Measurements from ENCODE around the gene NUDT5. TPM values are rescaled to one million over a fixed set of nuclear protein-coding genes. Genes with fewer than 3 reads are reported as not detected.
A peak's percentile ranks its signal among the peaks of the same experiment; 100 is the strongest.
"Not testable (repeated sequence)": the region's sequence is repeated elsewhere in the genome, so short reads cannot be mapped to it uniquely, and the experiment has no call there.

NUDT5 gene
- total and polyA plus RNA-seq, 7 donors, result 20.0 to 52.9 (median 30.0) TPM

DNA sequence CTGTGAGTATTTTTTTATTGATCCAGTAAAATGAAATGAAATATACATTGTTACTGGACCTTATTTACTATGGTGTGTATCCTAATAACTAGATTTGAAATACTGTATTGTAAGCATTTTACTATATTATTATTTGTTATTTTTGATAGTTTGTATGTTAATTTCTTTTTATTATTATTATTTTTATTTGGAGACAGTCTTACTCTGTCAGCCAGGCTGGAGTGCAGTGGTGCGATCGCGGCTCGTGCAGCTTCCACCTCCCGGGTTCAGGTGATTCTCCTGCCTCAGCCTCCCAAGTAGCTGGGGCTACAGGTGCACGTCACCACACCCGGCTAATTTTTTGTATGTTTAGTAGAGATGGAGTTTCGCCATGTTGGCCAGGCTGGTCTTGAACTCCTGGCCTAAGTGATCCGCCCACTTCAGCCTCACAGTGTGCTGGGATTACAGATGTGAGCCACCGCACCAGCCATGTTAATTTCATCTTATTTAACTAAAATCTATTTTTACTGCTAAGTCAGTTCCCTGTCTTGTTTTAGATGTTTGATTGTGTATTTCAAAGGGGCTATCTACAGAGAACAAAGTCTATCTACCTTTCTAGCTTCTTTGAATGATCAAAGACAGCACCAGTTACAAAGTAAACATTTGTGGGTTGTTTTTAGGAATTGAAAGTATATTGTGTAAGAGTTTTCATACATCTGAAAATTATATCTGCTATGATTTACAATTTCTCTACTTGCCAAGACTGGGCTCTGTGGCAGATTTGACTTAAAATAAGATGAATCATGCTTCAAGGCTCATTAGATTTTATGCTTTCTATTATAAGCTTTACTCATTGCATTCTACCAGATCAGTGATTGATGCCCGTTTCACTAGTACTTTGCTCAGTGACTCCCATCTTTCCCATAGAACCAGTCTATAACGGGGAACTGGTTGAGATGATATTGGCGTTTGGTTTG, 41.9 kb upstream of the NUDT5 start:
- H3K4me3 ChIP-seq, result no peak overlapping the region
- TF ChIP-seq, protein P1, sequence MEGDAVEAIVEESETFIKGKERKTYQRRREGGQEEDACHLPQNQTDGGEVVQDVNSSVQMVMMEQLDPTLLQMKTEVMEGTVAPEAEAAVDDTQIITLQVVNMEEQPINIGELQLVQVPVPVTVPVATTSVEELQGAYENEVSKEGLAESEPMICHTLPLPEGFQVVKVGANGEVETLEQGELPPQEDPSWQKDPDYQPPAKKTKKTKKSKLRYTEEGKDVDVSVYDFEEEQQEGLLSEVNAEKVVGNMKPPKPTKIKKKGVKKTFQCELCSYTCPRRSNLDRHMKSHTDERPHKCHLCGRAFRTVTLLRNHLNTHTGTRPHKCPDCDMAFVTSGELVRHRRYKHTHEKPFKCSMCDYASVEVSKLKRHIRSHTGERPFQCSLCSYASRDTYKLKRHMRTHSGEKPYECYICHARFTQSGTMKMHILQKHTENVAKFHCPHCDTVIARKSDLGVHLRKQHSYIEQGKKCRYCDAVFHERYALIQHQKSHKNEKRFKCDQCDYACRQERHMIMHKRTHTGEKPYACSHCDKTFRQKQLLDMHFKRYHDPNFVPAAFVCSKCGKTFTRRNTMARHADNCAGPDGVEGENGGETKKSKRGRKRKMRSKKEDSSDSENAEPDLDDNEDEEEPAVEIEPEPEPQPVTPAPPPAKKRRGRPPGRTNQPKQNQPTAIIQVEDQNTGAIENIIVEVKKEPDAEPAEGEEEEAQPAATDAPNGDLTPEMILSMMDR (IDR thresholded peaks at IDR 0.05), result no peak
- TF ChIP-seq EP300 (IDR thresholded peaks at IDR 0.05), result no peak
- TF ChIP-seq POLR2A (IDR thresholded peaks at IDR 0.05), result no peak
- no peak for TF ChIP-seq POLR2AphosphoS5 (IDR thresholded peaks at IDR 0.05)
- no peak for DNase-seq
- H3K27ac ChIP-seq, result peak overlapping the region in 1 of 4 donors; percentile 28
- H3K36me3 ChIP-seq, result peaks cover 0 to 73% (median 7%) of the 10 kb centered on the region in 4 donors
- intact Hi-C loops (cut with DNase I), result no loop called here
- 82 to 88% methylated on average over 13 of the region's 13 CpGs for WGBS, 2 donors
- no peaks in the 10 kb centered on the region for H3K9me3 ChIP-seq
- H3K27me3 ChIP-seq, result no peaks in the 10 kb centered on the region
- H3K4me1 ChIP-seq, result peaks cover 0 to 35% (median 6%) of the 10 kb centered on the region in 4 donors

DNA sequence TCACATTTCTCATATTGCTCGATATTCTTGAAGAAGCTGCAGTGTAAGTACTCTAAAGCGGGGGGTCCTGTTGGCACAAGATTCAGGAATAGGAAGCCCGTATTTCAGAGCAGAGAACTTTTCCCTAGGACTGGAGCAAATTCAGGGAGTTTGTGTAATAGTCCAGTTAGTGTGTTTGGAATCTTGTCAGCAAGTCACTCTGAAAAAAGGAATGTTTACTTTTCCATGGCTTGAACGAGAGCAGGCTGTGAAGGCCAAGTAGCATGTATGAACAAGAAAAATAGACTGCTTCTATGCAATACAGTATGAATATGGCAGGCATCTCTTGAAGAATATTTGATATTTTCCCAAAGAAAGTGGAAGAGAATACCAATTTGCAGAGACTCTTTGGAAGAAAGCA, 40.1 kb upstream of the NUDT5 start:
- H3K36me3 ChIP-seq, result peaks cover 3 to 91% (median 15%) of the 10 kb centered on the region in 4 donors
- 71 to 72% methylated on average over 4 of the region's 4 CpGs for WGBS, 2 donors
- H3K4me3 ChIP-seq, result no peak overlapping the region
- H3K4me1 ChIP-seq, result peaks cover 0 to 21% (median 6%) of the 10 kb centered on the region in 4 donors
- no peak for DNase-seq
- peak overlapping the region; percentile 0 to 67 (median 41) for H3K27ac ChIP-seq
- intact Hi-C loops (cut with DNase I), result no loop called here
- TF ChIP-seq EP300 (IDR thresholded peaks at IDR 0.05), result no peak
- TF ChIP-seq POLR2AphosphoS5 (IDR thresholded peaks at IDR 0.05), result peak in 2 of 4 donors; percentile 7 to 40
- H3K27me3 ChIP-seq, result no peaks in the 10 kb centered on the region
- H3K9me3 ChIP-seq, result no peaks in the 10 kb centered on the region

DNA sequence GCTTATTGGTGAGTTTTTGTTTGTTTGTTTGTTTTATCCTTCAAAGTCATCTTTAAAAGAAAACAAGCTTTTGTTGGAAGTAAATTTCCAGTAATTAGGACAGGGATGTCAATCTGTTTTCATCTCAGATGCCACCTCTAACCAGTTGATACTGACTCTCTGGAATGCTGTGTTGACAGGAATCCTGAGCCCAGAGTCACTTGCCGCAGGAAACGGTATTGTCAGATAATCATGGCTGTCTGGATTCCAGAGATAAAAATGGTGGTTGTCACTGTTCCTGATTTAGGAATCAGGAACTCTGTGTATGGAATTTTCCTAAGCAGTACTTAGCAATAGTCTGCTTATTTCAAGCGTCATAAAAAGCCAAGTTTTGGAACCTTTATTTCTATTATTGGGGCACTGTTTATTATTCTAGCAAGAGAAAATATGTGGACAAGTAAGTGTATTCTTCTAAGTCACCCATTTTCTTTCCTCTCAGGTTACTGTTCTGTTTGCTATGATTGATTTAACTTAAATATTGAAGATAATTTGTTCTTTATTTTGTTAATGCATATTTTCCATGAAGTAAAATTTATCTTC, 39.5 kb upstream of the NUDT5 start:
- TF ChIP-seq EP300 (IDR thresholded peaks at IDR 0.05), result no peak
- TF ChIP-seq POLR2A (IDR thresholded peaks at IDR 0.05), result no peak
- TF ChIP-seq, protein P1 (IDR thresholded peaks at IDR 0.05), result no peak
- 88 to 89% methylated on average over 3 of the region's 3 CpGs for WGBS, 2 donors
- H3K27me3 ChIP-seq, result no peaks in the 10 kb centered on the region
- peaks cover 0 to 19% (median 6%) of the 10 kb centered on the region in 4 donors for H3K4me1 ChIP-seq
- no peaks in the 10 kb centered on the region for H3K9me3 ChIP-seq
- DNase-seq, result no peak
- peak overlapping the region; percentile 0 to 67 (median 41) for H3K27ac ChIP-seq
- H3K4me3 ChIP-seq, result no peak overlapping the region
- peaks cover 4 to 91% (median 15%) of the 10 kb centered on the region in 4 donors for H3K36me3 ChIP-seq
- intact Hi-C loops (cut with DNase I), result no loop called here

DNA sequence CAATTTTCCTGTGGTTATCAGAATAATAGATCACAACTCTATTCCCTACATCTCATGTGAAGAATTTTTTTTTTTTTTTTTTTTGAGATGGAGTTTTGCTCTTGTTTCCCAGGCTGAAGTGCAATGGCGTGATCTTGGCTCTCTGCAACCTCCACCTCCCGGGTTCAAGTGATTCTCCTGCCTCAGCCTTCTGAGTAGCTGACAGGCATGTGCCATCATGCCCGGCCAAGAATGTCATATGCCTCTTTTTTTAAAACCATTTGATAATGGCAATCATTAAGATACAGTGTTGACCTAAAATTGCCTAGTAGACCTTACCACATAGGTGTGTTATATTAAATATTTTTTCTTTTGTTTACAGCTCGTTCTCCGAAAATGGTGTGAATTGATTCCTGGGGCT, 39.0 kb upstream of the NUDT5 start:
- H3K27me3 ChIP-seq; DNase-seq; H3K9me3 ChIP-seq; intact Hi-C loops (cut with DNase I); H3K4me3 ChIP-seq: not testable (repeated sequence)
- peak overlapping the region in 2 of 4 donors; percentile 56 to 67 for H3K27ac ChIP-seq
- 97 to 98% methylated on average over 5 of the region's 5 CpGs for WGBS, 2 donors
- H3K4me1 ChIP-seq, result peaks cover 0 to 19% (median 6%) of the 10 kb centered on the region in 4 donors
- peaks cover 4 to 93% (median 15%) of the 10 kb centered on the region in 4 donors for H3K36me3 ChIP-seq

DNA sequence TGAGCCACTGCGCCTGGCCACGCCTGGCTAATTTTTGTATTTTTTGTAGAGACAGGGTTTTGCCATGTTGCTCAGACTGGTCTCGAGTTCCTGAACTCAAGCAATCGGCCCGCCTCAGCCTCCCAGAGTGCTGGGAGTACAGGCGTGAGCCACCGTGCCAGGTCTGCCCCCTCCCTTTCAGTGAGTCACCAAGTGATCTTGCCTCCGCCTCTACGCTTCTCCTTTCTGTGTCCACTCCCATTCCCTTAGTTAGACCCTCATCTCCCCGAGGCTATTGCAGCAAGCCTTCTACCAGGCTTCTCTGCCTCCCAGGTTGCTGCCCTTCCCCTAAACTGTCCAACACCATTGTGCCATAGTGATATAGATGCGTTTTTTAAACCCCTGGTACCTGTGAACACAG, 33.2 kb upstream of the NUDT5 start:
- Histone ChIP-seq H3K9me3 (no peaks in the 10 kb centered on the region), H3K36me3 (peaks cover 4 to 54% (median 13%) of the 10 kb centered on the region in 4 donors), H3K27ac (no peak overlapping the region), H3K4me1 (peaks cover 0 to 14% (median 13%) of the 10 kb centered on the region in 4 donors), H3K27me3 (no peaks in the 10 kb centered on the region), H3K4me3 (no peak overlapping the region)
- TF ChIP-seq POLR2A (IDR thresholded peaks at IDR 0.05) (no peak), EP300 (IDR thresholded peaks at IDR 0.05) (no peak), POLR2AphosphoS5 (IDR thresholded peaks at IDR 0.05) (no peak)
- TF ChIP-seq, protein P1 (IDR thresholded peaks at IDR 0.05), result no peak
- 96% methylated on average over 11 of the region's 11 CpGs for WGBS, 2 donors
- intact Hi-C loops (cut with DNase I), result no loop called here
- no peak for DNase-seq

DNA sequence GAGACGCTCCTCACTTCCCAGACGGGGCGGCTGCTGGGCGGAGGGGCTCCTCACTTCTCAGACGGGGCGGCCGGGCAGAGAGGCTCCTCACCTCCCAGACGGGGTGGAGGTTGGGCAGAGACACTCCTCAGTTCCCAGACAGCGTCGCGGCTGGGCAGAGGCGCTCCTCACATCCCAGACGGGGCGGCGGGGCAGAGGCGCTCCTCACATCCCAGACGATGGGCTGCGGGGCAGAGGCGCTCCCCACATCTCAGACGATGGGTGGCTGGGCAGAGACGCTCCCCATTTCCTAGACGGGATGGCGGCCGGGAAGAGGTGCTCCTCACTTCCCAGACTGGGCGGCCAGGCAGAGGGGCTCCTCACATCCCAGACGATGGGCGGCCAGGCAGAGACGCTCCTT, 30.7 kb upstream of the NUDT5 start:
- not testable (repeated sequence) for H3K27ac ChIP-seq
- H3K36me3 ChIP-seq, result peaks cover 0 to 31% (median 4%) of the 10 kb centered on the region in 4 donors
- WGBS, 2 donors, result 96% methylated on average over 28 of the region's 28 CpGs

More for the DNA sequence above, 30.7 kb upstream of the NUDT5 start:
- H3K27me3 ChIP-seq; intact Hi-C loops (cut with DNase I); DNase-seq; H3K9me3 ChIP-seq; H3K4me3 ChIP-seq: not testable (repeated sequence)
- H3K4me1 ChIP-seq, result peaks cover 0 to 33% (median 29%) of the 10 kb centered on the region in 4 donors
